DOHH2 (cell line): ENCODE results near the gene JMJD6.
A peak's percentile ranks its signal among the peaks of the same experiment; 100 is the strongest.

Experiments used
- H3F3A ChIP-seq: fragments of 200-600 bp; sonication (generic), shearing (Covaris generic); 2 replicates; pipeline ENCODE4 v1.6.0; 2016; ENCODE audit warnings: antibody characterized with exemption, mild to moderate bottlenecking; ENCODE audit not compliant: control insufficient read depth, insufficient read depth
- H3K27ac ChIP-seq: fragments of 200-600 bp; sonication (generic); 2 replicates; pipeline ENCODE4 v1.5.1; 2014; ENCODE audit warnings: low read depth, mild to moderate bottlenecking, low read length, moderate library complexity
- H3K27me3 ChIP-seq: fragments of 200-600 bp; sonication (generic); 2 replicates; pipeline ENCODE4 v1.6.1; 2014; ENCODE audit warnings: mild to moderate bottlenecking, low read length, mixed read lengths; ENCODE audit not compliant: control insufficient read depth
- H3K36me3 ChIP-seq: fragments of 200-600 bp; sonication (generic); 2 replicates; pipeline ENCODE4 v1.6.1; 2014; ENCODE audit warnings: mild to moderate bottlenecking, low read length, moderate library complexity, mixed read lengths; ENCODE audit not compliant: control insufficient read depth
- H3K4me1 ChIP-seq: fragments of 200-600 bp; sonication (generic); 2 replicates; pipeline ENCODE4 v1.6.1; 2014; ENCODE audit warnings: mild to moderate bottlenecking, low read length, mixed read lengths; ENCODE audit not compliant: control insufficient read depth
- H3K4me2 ChIP-seq: fragments of 200-600 bp; sonication (generic); 2 replicates; pipeline ENCODE4 v1.6.0; 2014; ENCODE audit warnings: mild to moderate bottlenecking, low read length, moderate library complexity
- H3K4me3 ChIP-seq: fragments of 200-600 bp; sonication (generic); 2 replicates; pipeline ENCODE4 v1.5.1; 2014; ENCODE audit warnings: mild to moderate bottlenecking, low read length, mixed read lengths
- H3K79me2 ChIP-seq: fragments of 200-600 bp; sonication (generic); 2 replicates; pipeline ENCODE4 v1.6.1; 2014; ENCODE audit warnings: mild to moderate bottlenecking, low read length, mixed read lengths; ENCODE audit not compliant: control insufficient read depth
- H3K9me2 ChIP-seq: fragments of 200-600 bp; sonication (generic); replicated peaks from 2 replicates; pipeline ENCODE4 v1.6.1; 2014; ENCODE audit warnings: mild to moderate bottlenecking, low read length, mixed read lengths; ENCODE audit not compliant: control insufficient read depth
- H3K9me3 ChIP-seq: fragments of 200-600 bp; sonication (generic); 2 replicates; pipeline ENCODE4 v1.6.1; 2014; ENCODE audit warnings: antibody characterized with exemption, low read length, mixed read lengths; ENCODE audit not compliant: control insufficient read depth, insufficient read depth
- H4K20me1 ChIP-seq: fragments of 200-600 bp; sonication (generic); 2 replicates; pipeline ENCODE4 v1.6.0; 2014; ENCODE audit warnings: low read depth, mild to moderate bottlenecking, antibody characterized with exemption, low read length, moderate library complexity; ENCODE audit not compliant: control insufficient read depth, insufficient read depth
- EZH2phosphoT487 ChIP-seq: fragments of 200-600 bp; sonication (generic); IDR thresholded peaks from 2 replicates; pipeline ENCODE4 v1.6.1; 2017; ENCODE audit warnings: borderline replicate concordance, mild to moderate bottlenecking, antibody characterized with exemption, low read length, moderate library complexity, mixed read lengths
- TF ChIP-seq, protein P1 (sequence below): fragments of 200-600 bp; sonication (generic); IDR thresholded peaks from one replicate; pipeline ENCODE4 v1.5.1; 2014; ENCODE audit warnings: antibody characterized with exemption, mild to moderate bottlenecking, low read depth, low read length; ENCODE audit not compliant: poor library complexity, severe bottlenecking

The JMJD6 gene

GRCh38 chr17:76735586-76736348 lies 9.4 kb upstream of the JMJD6 start:
- TF ChIP-seq, protein P1, sequence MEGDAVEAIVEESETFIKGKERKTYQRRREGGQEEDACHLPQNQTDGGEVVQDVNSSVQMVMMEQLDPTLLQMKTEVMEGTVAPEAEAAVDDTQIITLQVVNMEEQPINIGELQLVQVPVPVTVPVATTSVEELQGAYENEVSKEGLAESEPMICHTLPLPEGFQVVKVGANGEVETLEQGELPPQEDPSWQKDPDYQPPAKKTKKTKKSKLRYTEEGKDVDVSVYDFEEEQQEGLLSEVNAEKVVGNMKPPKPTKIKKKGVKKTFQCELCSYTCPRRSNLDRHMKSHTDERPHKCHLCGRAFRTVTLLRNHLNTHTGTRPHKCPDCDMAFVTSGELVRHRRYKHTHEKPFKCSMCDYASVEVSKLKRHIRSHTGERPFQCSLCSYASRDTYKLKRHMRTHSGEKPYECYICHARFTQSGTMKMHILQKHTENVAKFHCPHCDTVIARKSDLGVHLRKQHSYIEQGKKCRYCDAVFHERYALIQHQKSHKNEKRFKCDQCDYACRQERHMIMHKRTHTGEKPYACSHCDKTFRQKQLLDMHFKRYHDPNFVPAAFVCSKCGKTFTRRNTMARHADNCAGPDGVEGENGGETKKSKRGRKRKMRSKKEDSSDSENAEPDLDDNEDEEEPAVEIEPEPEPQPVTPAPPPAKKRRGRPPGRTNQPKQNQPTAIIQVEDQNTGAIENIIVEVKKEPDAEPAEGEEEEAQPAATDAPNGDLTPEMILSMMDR, result no peak
- TF ChIP-seq EZH2phosphoT487, result no peak
- Histone ChIP-seq H3K27me3 (no peaks in the 10 kb centered on the region), H3K4me2 (peak overlapping the region; percentile 66), H4K20me1 (peaks cover 28% of the 10 kb centered on the region), H3K36me3 (peaks cover 60% of the 10 kb centered on the region), H3F3A (peaks cover 57% of the 10 kb centered on the region), H3K4me1 (peaks cover 51% of the 10 kb centered on the region), H3K79me2 (peaks cover 79% of the 10 kb centered on the region), H3K9me2 (no peaks in the 10 kb centered on the region), H3K4me3 (peak overlapping the region; percentile 89), H3K9me3 (no peaks in the 10 kb centered on the region), H3K27ac (peak overlapping the region; percentile 93)

- Histone ChIP-seq H4K20me1 (peaks cover 28% of the 10 kb centered on the region), H3F3A (peaks cover 61% of the 10 kb centered on the region), H3K4me3 (peak overlapping the region; percentile 89), H3K9me3 (no peaks in the 10 kb centered on the region), H3K36me3 (peaks cover 65% of the 10 kb centered on the region), H3K4me1 (peaks cover 57% of the 10 kb centered on the region), H3K27me3 (no peaks in the 10 kb centered on the region), H3K9me2 (no peaks in the 10 kb centered on the region), H3K27ac (peak overlapping the region; percentile 93), H3K79me2 (peaks cover 85% of the 10 kb centered on the region), H3K4me2 (peak overlapping the region; percentile 66)
- TF ChIP-seq, protein P1, result no peak
- no peak for TF ChIP-seq EZH2phosphoT487
Observed at GRCh38 chr17:76735006-76735405, 8.6 kb upstream of the JMJD6 start.

GRCh38 chr17:76734080-76734840 lies 7.9 kb upstream of the JMJD6 start:
- H3K4me1 ChIP-seq, result peaks cover 60% of the 10 kb centered on the region
- H4K20me1 ChIP-seq, result peaks cover 28% of the 10 kb centered on the region
- TF ChIP-seq EZH2phosphoT487, result no peak
- TF ChIP-seq, protein P1, result no peak
- peak overlapping the region; percentile 93 for H3K27ac ChIP-seq
- no peaks in the 10 kb centered on the region for H3K9me3 ChIP-seq
- H3F3A ChIP-seq, result peaks cover 66% of the 10 kb centered on the region
- H3K27me3 ChIP-seq, result no peaks in the 10 kb centered on the region
- H3K79me2 ChIP-seq, result peaks cover 88% of the 10 kb centered on the region
- peak overlapping the region; percentile 89 for H3K4me3 ChIP-seq
- peak overlapping the region; percentile 66 for H3K4me2 ChIP-seq
- no peaks in the 10 kb centered on the region for H3K9me2 ChIP-seq
- peaks cover 73% of the 10 kb centered on the region for H3K36me3 ChIP-seq
